TTC549 (cell line): Measurements from ENCODE around the gene MEN1.
A peak's percentile ranks its signal among the peaks of the same experiment; 100 is the strongest.

ENCODE experiments used
- FAIRE-seq: peaks from 2 replicates; lab custom pipeline; 2012; peaks lifted over from hg19 to GRCh38; lab: Jason Lieb, UNC

MEN1 gene

GRCh38 chr11:64784813-64785581, 25.4 kb downstream of the MEN1 start:
- no peak for FAIRE-seq

GRCh38 chr11:64778473-64779298, 31.7 kb downstream of the MEN1 start, which contains the start of gene SF1:
Gene SF1 (minus strand): TSS chr11:64778542. CDS start chr11:64778392, 150 bp downstream.
- peak; percentile 97 for FAIRE-seq

- FAIRE-seq: no peak
Measured at GRCh38 chr11:64778223-64778472, 32.2 kb downstream of the MEN1 start.

- no peak for FAIRE-seq
Measured at GRCh38 chr11:64777449-64778222, 32.7 kb downstream of the MEN1 start.

- no peak for FAIRE-seq
Measured at GRCh38 chr11:64776875-64777274, 33.5 kb downstream of the MEN1 start.

GRCh38 chr11:64776425-64776824, 33.9 kb downstream of the MEN1 start:
- FAIRE-seq: no peak

GRCh38 chr11:64774144-64774543, 36.2 kb downstream of the MEN1 start:
- FAIRE-seq: no peak

GRCh38 chr11:64772303-64773018, 37.9 kb downstream of the MEN1 start:
- FAIRE-seq: no peak

GRCh38 chr11:64771861-64772260, 38.5 kb downstream of the MEN1 start:
- FAIRE-seq: no peak

GRCh38 chr11:64770120-64770519, 40.2 kb downstream of the MEN1 start:
- FAIRE-seq: no peak

- FAIRE-seq: no peak
Measured at GRCh38 chr11:64769283-64769682, 41.1 kb downstream of the MEN1 start.

- FAIRE-seq: no peak
Measured at GRCh38 chr11:64768300-64768694, 42.1 kb downstream of the MEN1 start.

GRCh38 chr11:64767344-64768299, 42.7 kb downstream of the MEN1 start:
- FAIRE-seq: no peak

- FAIRE-seq: no peak
Measured at GRCh38 chr11:64766881-64767280, 43.5 kb downstream of the MEN1 start.

- no peak for FAIRE-seq
Measured at GRCh38 chr11:64765851-64766665, 44.3 kb downstream of the MEN1 start.

GRCh38 chr11:64765291-64765850, 45.0 kb downstream of the MEN1 start:
- no peak for FAIRE-seq

GRCh38 chr11:64764753-64765152, 45.6 kb downstream of the MEN1 start:
- FAIRE-seq: no peak

GRCh38 chr11:64764040-64764611, 46.2 kb downstream of the MEN1 start:
- no peak for FAIRE-seq

GRCh38 chr11:64763526-64764039, 46.8 kb downstream of the MEN1 start:
- FAIRE-seq: no peak
